Erythroblast (primary cell): ENCODE results near the gene RTN4R.

Experiments used
- GATA1 ChIP-seq: IDR thresholded peaks from 2 replicates; pipeline ENCODE4 v1.6.1; 2011; ENCODE audit warnings: low read depth, mild to moderate bottlenecking, control low read depth, low read length, moderate library complexity
- POLR2A ChIP-seq: IDR thresholded peaks from 2 replicates; pipeline ENCODE4 v1.6.1; 2011; ENCODE audit warnings: mild to moderate bottlenecking, low read length

GRCh38 chr22:20254975-20255946, 12.9 kb downstream of the RTN4R start:
- TF ChIP-seq POLR2A (no peak), GATA1 (no peak)
